Activated CD8-positive, alpha-beta memory T cell treated with anti-CD3 and anti-CD28 coated beads for 1 hour (primary cell): ENCODE results near the gene SEMA4C.
A peak's percentile ranks its signal among the peaks of the same experiment; 100 is the strongest.

Experiments used
- DNase-seq, 2 donors: peaks; one replicate each; pipeline ENCODE4 v3.0.0-alpha.2; 2020; ENCODE audit warnings: low read depth in 1 of 2; ENCODE audit errors: extremely low read depth in 1 of 2

Gene SEMA4C, protein sequence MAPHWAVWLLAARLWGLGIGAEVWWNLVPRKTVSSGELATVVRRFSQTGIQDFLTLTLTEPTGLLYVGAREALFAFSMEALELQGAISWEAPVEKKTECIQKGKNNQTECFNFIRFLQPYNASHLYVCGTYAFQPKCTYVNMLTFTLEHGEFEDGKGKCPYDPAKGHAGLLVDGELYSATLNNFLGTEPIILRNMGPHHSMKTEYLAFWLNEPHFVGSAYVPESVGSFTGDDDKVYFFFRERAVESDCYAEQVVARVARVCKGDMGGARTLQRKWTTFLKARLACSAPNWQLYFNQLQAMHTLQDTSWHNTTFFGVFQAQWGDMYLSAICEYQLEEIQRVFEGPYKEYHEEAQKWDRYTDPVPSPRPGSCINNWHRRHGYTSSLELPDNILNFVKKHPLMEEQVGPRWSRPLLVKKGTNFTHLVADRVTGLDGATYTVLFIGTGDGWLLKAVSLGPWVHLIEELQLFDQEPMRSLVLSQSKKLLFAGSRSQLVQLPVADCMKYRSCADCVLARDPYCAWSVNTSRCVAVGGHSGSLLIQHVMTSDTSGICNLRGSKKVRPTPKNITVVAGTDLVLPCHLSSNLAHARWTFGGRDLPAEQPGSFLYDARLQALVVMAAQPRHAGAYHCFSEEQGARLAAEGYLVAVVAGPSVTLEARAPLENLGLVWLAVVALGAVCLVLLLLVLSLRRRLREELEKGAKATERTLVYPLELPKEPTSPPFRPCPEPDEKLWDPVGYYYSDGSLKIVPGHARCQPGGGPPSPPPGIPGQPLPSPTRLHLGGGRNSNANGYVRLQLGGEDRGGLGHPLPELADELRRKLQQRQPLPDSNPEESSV

DNA sequence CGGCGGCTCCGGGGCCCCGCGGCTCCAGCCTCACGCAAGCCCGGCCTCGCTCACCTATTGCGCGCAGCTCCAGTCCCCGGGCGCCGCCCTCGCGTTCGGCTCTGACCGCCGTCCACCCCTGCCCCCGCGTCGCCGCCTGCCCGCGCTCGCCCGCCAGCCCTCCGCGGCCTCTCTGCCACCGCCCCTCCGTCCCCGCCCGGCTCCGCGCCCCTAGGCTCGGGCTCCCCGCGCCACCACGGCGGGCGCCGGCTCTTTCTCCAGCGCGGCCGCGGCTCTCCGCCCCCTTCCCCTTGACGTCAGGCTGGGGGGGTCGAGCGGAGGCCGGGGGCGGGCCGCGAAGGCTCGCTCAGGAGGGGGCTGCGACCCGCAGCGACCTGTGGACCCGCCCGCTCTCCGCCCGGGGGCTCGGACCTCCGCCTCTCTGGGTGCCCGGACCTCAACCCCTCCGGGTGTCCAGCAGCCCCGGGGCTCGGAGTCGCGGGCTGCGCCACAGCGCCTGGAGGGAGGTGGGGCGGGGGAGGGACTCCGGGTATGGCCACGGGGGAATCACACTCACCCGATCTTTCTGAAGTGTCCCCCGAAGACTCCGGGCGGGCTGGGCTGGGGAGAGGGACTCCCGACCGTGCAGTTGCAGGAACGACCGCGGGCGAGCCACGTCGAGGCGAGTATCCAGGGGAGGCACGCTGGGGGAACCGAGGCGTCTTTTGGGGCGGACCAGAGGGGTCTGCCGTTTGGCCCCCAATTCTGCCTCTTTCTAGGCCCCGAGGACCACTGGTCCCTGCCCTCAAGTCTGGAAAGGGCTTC lies at the start of gene SEMA4C:
Gene SEMA4C, minus strand, starts transcription at position 259 of the 804 bp plus-strand sequence. CDS start 2,194 bp downstream, outside the sequence.
- peak in 1 of 2 donors; percentile 50 for DNase-seq

DNA sequence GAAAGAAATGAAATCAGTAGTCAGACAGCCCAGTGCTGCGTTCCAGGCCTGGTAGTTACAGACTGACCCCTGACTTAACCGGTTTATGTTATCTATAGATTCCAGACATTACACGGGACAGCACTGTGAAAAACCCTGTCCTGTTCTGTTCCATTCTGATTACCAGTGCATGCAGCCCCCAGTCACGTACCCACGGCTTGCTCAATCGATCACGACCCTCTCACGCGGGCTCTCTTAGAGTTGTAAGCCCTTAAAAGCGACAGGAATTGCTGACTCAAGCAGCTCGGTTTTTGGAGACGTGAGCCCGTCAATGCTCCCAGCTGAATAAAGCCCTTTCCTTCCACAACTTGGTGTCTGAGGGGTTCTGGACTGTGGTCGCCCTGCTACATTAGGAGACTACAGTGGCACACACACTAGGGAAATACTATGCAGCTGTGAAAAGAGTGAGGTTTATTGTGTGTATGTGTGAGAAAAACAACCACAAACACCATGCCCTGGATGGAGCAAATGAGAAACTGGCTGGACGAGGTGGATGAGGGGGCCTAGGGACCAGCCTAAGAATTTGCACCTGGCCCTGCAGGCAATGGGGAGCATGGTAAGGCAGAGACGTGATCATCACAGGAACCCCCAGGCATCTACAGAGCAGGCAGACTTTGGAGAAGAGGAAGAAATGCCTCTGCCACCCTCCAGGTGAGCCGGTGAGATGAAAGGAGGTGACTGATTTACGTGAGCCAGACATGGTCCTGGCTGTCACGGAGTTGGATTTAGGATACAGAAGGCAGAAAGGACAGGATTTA lies 49.1 kb upstream of the SEMA4C start:
- no peak for DNase-seq

DNA sequence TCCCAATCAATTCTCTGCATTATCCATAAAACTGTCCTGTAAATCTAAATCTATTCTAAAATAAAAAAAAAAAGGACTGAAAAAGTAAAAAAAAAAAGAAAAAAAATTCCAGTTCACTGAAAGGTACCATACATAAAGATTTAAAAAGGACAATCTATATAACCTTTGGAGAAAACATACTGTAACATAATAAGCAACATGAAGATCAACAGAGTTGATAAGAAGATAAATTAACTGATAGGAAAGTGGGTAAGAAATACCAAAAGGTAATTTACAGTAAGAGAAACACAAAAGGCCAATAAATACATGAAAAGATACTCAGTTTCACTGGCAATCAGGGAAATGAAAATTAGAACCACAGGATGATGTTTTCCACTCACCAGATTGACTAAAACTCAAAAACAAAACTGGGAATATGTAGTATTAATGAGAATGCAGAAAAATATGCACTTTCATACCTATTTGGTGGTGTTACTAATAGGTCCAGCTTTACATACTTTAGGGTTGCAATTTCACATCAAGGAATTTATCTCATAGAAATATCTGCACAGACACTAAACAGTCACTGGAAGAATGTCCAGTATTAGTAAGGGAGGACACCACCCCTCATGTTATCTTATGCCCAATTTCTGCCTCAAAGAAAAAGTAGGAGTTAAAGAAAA lies 48.3 kb upstream of the SEMA4C start:
- no peak for DNase-seq

DNA sequence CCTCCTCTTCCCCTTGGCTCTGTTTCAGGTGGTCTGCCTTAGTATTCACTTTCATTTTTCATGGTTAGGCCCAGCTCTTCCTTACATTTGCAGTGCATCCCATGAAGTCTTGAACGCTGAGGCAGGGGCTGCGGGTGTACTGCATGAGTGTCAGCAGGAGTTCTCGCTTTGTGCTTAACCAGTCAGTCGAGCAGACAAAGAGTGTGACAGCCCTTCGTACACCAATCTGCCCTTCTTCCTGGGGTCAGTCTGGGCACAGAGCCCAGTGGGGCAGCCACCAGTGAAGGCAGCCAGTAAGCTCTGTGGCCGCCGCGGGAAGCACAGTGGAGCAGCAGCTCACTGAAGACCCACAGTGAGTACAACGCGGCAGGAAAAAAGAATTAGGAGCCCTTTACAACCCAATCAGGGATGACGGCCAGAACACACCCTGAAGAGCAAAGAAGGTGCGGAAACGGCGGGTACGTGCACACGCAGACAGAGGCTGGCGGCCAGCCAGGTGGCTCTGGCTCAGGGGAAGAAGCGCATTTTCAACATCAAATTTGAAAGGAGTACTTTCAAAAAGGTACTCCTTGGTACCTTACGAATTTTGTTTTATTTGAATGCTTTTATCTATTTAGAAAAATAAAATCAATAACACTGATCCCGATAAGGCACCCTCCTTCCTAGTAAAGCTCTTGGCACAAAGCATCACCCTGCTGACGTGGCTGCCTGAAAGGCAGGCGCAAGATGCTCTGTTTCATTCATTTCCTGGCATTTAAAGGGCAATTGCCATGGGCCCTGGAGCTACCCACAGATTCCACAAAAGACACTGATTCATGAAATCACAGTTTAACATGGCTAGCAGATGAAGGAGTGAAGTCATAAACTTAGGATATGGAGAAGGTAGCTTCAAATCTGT lies 47.0 kb upstream of the SEMA4C start:
- no peak for DNase-seq

DNA sequence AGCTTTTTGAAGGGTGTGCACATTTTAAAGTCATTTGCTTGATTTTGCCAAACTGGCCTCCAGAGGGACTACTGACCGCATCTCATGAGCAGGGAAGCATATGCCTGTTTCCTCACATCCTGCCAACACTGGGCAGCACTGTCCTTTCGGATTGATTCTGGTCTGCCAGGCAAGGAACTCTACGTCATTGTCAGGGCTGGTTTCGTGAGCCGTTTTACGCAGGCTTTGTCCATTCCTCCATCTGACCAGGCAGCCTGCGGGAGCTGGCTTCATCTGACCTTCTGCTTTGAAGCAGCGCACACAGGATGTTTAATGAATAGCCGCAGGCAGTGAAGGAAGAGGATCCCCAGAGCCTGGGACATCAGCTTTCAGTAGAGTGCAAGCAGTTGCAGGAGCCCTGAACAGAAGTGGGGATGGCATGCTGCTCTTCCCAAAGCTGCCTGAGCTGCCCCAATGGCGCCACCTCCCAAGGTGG lies 46.3 kb upstream of the SEMA4C start:
- no peak for DNase-seq

DNA sequence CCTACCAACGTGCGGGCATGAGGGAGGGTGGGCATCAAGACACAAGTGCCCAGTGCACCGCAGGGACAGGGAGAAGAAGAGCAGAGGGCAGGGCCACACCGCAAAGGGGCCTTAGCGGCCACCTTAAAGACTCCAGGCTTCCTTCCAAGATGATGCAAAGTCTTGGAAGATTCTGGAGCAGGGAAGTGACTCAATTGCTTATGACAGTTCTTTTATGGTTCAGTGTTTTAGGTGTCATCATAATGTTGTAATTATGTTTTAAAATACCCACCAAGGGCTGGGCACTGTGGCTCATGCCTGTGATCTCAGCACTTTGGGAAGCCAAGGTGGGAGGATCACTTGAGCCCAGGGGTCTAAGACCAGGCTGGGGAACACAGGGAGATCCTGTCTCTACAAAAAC lies 44.5 kb upstream of the SEMA4C start:
- no peak for DNase-seq

DNA sequence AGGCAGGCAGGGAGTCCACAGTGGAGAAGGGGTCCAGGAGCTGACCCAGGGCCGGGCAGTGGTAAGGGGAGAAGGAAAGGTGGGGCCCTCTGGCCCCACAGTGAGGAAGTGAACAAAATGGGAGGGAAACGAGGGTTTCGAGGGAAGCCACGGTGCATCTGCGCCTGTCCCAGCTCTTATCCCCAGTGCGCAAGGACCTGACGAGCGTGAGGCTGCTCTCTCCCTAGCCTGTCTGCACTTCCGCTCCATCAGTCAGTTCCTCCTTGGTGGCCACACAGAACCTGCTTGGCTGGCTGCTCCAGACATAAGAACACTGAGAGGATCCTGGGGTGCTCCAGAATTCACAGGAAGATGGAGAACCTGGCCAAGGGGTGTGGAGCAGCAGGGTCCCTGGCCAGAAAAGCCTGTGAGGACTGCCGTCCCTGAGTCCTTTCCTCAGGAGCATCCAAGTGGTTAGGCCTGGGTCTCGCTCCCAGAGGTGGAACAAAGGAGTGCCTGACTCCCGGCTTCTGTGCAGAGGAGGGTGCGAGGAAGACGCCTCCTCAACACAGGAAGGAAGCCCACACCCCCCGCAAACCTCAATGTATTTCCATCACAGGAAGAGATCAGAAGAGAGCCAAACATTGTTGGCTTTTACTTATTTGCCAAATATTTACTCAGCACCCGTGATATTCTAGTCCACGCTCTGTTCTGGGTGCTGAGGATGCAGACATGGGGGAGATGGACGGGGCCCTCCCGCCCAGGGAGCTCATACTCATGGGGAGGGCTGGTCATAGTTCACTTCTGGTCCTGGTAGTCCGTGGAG lies 43.7 kb upstream of the SEMA4C start:
- peak in 1 of 2 donors; percentile 23 for DNase-seq

DNA sequence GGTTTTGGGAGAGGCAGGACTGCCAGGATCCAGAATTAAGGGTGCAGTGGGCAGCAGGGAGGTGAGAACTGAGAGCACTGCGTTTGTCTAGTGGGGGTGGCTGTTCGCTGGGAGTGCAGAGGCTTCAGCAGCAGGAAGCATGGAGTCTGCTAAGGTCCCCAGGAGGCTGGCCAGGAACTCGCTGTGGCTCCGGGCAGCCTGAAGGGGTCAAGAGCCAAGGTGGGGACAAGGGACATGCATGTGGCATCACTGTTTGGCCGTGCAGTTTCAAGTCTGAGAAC lies 43.2 kb upstream of the SEMA4C start:
- DNase-seq, result no peak

DNA sequence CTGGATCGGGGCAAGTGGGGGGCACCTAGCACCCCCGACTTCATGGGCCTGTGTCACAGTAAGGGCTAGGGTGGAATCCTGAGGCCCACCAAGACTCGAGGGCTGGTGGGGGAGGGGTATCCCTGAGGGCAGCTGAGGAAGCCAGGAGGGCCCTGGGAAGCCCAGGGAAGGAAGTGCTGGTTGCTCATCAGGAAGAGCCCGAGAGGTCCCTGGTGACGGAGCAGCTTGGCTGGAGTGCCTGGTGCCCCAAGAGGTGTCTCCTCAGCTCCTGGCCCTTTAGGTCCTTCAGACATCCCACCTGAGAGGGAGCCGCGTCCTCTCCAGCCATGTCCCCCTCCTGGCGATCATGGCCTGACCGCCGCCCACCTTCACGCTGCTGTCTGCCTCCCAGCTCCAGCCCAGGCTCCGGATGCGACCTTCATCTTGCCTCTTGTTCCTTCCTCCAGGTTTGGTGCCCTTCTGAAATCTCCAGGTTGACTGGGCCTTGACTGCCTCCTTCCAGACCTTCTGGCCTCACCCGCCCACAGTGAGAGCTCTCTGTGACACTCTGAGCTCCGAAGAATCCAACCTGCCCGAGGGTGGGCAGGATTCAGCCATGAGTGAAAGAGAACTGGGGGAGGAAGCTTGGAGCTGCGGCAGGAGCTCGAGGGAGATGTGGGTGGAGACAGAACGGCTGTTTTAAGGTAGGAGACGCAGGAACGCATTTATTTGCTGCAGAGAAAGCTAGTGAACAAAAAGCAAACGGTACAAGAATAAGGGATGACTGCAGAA lies 42.7 kb upstream of the SEMA4C start:
- DNase-seq, result no peak

DNA sequence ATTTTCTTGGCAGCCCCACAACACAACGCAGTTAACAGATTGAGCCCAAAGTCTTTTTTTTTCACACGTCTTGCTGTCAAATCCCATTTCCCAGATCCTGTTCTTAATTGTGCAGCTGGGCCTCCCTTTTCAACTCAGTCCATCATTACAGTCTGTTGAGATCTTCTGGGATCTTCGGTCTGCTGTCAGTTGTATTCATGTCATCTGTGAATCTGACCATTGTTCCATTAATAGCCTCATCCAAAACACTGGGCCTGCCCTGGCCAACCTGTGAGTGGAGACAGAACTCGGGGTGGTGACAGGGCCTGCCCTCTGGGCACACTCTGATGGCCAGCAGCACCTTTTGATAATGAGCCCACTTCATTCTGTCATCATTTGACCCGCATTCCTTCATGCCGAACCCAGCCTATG lies 39.7 kb upstream of the SEMA4C start:
- no peak for DNase-seq

DNA sequence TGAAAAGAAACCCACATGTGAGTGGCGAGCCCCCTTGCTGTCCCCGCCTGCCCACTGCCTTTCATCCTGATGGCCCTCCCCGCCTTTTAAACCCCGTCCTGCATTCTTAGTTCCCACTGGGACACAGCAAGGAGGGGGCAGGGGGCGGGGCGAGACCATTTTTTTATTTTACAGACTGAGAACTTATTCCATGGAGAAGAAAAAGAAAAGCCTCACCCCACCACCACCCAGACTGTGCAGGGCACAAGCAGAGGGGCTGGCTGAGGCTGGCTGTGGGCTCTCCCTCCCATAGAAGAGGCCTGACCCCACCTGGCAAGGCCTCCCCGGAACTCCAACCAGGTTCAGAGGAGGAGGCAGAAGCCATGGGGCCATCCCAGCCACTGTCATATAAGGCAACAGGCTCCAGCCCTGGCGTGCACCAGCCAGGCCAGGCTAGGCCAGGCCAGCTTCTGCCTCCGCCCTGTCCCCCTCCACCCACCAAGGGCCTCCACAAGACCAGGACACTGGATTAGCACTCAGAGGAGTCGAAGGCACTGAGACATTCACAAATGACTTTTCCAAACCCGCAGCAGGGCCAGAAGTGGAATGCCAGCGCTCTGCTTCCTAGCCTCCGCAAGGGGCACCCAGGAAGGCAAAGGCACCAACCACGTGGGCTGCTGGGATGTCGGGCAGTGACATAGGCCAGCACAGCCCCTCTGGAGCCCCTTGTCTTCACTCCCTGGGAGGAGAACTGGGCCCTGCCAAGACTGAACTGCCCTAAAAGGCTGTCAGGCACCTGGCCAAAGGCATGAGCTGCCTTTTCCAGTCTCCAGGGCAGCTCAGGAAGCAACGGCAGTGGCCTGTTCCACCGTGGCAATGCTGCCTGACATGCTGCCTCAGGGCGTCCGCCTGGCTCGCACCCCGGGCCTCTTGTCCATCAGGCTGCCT lies 37.5 kb upstream of the SEMA4C start:
- DNase-seq, result no peak

DNA sequence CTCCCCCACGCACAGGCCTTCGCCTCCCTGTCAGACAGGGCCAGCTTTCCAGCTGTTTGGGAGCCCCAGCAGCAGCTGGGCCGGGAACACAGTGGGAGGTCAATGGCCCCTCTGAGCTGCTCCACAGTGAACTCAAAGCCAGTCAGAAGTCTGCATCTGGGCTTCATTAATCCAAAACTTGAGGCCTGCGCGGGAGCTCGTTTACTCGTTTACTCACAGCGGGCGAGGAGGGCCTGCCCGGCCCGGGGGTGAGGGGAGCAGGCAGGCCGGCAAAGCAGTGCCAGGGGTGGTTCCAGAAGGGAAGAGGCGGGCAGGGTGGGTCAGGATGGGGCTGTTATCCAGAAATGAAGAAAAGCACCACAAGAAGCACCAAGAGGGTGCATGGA lies 36.8 kb upstream of the SEMA4C start:
- DNase-seq, result no peak

DNA sequence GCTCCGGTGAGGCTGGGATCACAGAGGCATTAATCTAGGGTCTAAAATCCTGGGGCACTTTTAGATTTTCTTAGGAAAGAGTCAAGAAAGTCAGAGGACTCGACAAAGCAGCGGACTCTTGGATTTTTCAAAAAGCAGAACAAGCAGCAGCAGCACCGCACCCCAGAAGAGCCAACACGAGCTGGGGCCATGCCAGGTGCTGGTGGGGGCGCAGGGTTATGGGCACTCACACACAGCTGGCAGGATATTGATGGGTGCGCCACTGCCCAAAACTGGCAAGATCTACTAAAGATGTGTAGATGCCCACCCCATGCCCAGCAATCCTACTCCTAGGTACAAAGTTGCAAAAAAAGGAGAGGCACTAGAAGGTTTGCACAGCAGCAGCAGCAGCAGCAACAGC lies 33.9 kb upstream of the SEMA4C start:
- DNase-seq, result no peak

DNA sequence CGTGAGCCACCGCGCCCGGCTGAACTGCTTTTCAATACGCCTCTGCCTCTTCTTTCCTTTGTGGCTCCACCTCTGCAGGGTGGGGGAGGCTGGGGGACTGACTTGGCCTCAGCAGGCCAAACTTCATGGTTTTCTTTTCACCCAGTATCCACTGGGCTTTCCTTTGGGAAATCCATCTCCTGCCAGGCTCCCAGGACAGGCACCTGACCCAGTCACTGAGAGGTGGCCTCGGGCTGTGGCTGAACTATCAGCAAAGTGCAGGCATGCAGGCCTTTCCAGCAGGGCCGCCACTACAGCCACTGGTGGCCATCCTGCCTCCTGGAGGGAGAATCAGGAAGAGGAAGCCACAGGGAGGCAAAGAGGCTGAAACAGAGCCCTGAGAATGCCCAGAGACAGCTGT lies 33.4 kb upstream of the SEMA4C start:
- DNase-seq, result no peak

DNA sequence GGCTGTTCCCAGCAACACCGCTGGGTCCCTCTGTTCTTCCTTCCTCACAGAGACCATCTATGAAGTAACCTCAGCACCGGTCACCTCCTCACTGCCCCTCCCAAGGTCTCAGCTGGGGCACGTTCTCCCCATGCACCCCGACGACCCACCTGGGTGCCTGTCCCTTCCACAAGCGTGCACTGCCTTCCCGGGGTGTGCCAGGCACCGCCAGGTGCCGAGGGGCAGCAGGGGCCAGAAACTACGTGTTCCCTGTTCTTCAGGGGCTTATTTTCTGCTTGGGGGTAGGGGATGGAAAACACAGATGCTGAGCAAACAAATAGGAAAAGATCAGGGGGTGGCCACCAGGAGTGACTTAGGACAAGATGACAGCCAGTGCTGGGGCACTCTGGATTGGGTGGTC lies 30.4 kb upstream of the SEMA4C start:
- DNase-seq, result no peak

DNA sequence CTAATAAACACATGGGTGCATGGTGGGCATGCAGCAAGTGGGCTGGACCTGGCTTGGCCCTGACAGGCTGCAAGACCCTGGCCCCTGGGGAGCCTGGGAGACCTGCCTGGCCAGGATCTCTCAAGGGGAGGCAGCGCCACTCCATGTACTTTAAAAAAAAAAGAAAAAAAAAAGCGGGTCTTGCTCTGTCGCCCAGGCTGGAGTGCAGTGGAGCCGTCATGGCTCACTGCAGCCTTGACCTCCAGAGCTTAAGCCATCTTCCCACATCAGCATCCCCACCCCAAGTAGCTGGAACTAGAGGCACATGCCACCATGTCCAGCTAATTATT lies 29.5 kb upstream of the SEMA4C start:
- DNase-seq, result no peak
